HL-60 (cell line): ENCODE results near the gene SMIM7.

Source experiments
- GABPA ChIP-seq: IDR thresholded peaks from 2 replicates; pipeline ENCODE4 v1.6.1; 2012; ENCODE audit warnings: low read depth
- POLR2AphosphoS5 ChIP-seq: IDR thresholded peaks from 2 replicates; pipeline ENCODE4 v1.6.1; 2012; ENCODE audit warnings: low read depth
- SPI1 ChIP-seq: IDR thresholded peaks from 2 replicates; pipeline ENCODE4 v1.6.1; 2012; ENCODE audit warnings: low read depth, mild to moderate bottlenecking, borderline replicate concordance
- TF ChIP-seq, protein P1 (sequence below): IDR thresholded peaks from one replicate; pipeline ENCODE4 v1.5.1; 2011; ENCODE audit warnings: low read length, control low read depth, inconsistent platforms; ENCODE audit not compliant: insufficient read depth
- TF ChIP-seq, protein P2 (sequence below): IDR thresholded peaks from 2 replicates; pipeline ENCODE4 v1.6.1; 2012; ENCODE audit warnings: low read depth; ENCODE audit not compliant: insufficient replicate concordance

DNA sequence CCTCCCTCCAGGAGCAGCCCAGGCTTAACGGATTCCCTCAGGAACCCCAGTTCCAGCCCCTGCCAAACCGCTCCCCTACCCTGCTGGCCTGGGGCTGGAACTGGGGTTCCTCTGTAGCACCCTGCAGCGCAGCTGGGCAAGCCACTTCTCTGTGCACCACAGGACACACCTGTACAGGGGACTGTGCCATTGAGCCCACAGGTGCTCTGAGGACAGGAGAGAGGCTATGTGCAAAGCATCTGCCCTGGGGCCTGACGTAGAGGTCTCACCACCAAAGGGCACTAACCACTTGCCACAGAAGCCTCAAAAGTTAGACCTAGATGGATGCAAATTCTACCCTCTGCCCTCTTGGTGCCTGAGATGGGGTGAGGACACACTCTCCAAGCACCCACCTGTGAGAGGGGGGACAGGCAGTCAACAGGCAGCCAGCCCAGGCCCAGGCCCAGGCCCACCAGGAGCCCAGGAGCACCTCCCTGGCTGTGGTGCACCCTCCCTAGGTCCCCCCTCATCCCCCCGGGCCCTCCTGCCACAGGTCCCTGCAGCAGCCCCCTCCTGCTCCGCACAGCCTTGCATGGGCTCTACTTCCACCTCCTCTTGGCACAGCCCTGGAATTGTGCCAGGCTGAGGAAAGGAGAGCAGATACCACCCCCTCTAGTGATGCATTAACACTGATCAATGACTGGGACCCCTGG is 60.1 kb downstream of the SMIM7 start:
- no peak for TF ChIP-seq POLR2AphosphoS5
- TF ChIP-seq, protein P1, sequence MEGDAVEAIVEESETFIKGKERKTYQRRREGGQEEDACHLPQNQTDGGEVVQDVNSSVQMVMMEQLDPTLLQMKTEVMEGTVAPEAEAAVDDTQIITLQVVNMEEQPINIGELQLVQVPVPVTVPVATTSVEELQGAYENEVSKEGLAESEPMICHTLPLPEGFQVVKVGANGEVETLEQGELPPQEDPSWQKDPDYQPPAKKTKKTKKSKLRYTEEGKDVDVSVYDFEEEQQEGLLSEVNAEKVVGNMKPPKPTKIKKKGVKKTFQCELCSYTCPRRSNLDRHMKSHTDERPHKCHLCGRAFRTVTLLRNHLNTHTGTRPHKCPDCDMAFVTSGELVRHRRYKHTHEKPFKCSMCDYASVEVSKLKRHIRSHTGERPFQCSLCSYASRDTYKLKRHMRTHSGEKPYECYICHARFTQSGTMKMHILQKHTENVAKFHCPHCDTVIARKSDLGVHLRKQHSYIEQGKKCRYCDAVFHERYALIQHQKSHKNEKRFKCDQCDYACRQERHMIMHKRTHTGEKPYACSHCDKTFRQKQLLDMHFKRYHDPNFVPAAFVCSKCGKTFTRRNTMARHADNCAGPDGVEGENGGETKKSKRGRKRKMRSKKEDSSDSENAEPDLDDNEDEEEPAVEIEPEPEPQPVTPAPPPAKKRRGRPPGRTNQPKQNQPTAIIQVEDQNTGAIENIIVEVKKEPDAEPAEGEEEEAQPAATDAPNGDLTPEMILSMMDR = no peak
- TF ChIP-seq GABPA = no peak
- TF ChIP-seq, protein P2, sequence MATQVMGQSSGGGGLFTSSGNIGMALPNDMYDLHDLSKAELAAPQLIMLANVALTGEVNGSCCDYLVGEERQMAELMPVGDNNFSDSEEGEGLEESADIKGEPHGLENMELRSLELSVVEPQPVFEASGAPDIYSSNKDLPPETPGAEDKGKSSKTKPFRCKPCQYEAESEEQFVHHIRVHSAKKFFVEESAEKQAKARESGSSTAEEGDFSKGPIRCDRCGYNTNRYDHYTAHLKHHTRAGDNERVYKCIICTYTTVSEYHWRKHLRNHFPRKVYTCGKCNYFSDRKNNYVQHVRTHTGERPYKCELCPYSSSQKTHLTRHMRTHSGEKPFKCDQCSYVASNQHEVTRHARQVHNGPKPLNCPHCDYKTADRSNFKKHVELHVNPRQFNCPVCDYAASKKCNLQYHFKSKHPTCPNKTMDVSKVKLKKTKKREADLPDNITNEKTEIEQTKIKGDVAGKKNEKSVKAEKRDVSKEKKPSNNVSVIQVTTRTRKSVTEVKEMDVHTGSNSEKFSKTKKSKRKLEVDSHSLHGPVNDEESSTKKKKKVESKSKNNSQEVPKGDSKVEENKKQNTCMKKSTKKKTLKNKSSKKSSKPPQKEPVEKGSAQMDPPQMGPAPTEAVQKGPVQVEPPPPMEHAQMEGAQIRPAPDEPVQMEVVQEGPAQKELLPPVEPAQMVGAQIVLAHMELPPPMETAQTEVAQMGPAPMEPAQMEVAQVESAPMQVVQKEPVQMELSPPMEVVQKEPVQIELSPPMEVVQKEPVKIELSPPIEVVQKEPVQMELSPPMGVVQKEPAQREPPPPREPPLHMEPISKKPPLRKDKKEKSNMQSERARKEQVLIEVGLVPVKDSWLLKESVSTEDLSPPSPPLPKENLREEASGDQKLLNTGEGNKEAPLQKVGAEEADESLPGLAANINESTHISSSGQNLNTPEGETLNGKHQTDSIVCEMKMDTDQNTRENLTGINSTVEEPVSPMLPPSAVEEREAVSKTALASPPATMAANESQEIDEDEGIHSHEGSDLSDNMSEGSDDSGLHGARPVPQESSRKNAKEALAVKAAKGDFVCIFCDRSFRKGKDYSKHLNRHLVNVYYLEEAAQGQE = no peak
- TF ChIP-seq SPI1 = no peak
